Left ventricle myocardium inferior (tissue), 1 donor: Measurements from ENCODE around the gene PRODH2. TPM values are rescaled to one million over a fixed set of nuclear protein-coding genes. Genes with fewer than 3 reads are reported as not detected.
"Not testable (repeated sequence)": the region's sequence is repeated elsewhere in the genome, so short reads cannot be mapped to it uniquely, and the experiment has no call there.

ENCODE experiments used
- DNase-seq: peaks from one replicate; pipeline ENCODE4 v3.0.0-alpha.2; 2020
- H3K27ac ChIP-seq: fragments of 200-600 bp; replicated peaks from 2 replicates; pipeline ENCODE4 v1.8.0; 2021
- H3K27me3 ChIP-seq: fragments of 200-600 bp; 2 replicates; pipeline ENCODE4 v1.8.0; 2021; ENCODE audit warnings: low read depth
- H3K36me3 ChIP-seq: fragments of 200-600 bp; 2 replicates; pipeline ENCODE4 v1.8.0; 2021
- H3K4me1 ChIP-seq: fragments of 200-600 bp; 2 replicates; pipeline ENCODE4 v1.8.0; 2021
- H3K4me3 ChIP-seq: fragments of 200-600 bp; 2 replicates; pipeline ENCODE4 v1.8.0; 2021; ENCODE audit warnings: mild to moderate bottlenecking, moderate library complexity
- H3K9me3 ChIP-seq: fragments of 200-600 bp; replicated peaks from 2 replicates; pipeline ENCODE4 v1.8.0; 2021
- intact Hi-C: fragments of 100-400 bp; cut with micrococcal nuclease; formaldehyde crosslinking; loops from one replicate; pipeline ENCODE4 v1.11.0; 2022
- total RNA-seq: library from RNA; stranded (reverse); fragmentation: NEBNext Ultra II Directional; extraction: Animal tissue kit (Norgen Biotek cat#: 25700); gene quantifications from one replicate; pipeline ENCODE4 v1.2.1, GENCODE V29; 2021
- TF ChIP-seq, protein P1 (sequence below): fragments of 200-600 bp; IDR thresholded peaks from 2 replicates; pipeline ENCODE4 v1.8.0; 2021; ENCODE audit warnings: antibody characterized with exemption, mild to moderate bottlenecking, borderline replicate concordance
- donor health status: DM: no; HTN: yes; CAD: no; lungs with severe emphysema.

PRODH2 gene
- total RNA-seq, 1 donor from 2014 or later: not detected

DNA sequence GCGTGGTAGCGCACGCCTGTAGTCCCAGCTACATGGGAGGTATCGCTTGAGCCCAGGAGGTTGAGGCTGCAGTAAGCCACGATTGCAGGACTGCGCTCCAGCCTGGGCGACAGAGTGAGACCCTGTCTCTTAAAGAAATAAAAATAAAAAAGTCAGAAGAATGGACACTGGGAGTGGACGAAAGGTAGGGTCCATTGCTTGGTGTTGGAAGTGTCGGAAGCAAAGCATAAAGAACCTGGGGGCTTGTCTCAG, 37.7 kb downstream of the PRODH2 start:
- Histone ChIP-seq H3K27me3 (no peaks in the 10 kb centered on the region), H3K36me3 (peaks cover 1% of the 10 kb centered on the region), H3K4me3 (peak overlapping the region; percentile 94), H3K4me1 (peaks cover 21% of the 10 kb centered on the region), H3K9me3 (no peaks in the 10 kb centered on the region), H3K27ac (no peak overlapping the region)
- no peak for DNase-seq
- intact Hi-C loops: no loop called here
- TF ChIP-seq, protein P1, sequence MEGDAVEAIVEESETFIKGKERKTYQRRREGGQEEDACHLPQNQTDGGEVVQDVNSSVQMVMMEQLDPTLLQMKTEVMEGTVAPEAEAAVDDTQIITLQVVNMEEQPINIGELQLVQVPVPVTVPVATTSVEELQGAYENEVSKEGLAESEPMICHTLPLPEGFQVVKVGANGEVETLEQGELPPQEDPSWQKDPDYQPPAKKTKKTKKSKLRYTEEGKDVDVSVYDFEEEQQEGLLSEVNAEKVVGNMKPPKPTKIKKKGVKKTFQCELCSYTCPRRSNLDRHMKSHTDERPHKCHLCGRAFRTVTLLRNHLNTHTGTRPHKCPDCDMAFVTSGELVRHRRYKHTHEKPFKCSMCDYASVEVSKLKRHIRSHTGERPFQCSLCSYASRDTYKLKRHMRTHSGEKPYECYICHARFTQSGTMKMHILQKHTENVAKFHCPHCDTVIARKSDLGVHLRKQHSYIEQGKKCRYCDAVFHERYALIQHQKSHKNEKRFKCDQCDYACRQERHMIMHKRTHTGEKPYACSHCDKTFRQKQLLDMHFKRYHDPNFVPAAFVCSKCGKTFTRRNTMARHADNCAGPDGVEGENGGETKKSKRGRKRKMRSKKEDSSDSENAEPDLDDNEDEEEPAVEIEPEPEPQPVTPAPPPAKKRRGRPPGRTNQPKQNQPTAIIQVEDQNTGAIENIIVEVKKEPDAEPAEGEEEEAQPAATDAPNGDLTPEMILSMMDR: no peak

DNA sequence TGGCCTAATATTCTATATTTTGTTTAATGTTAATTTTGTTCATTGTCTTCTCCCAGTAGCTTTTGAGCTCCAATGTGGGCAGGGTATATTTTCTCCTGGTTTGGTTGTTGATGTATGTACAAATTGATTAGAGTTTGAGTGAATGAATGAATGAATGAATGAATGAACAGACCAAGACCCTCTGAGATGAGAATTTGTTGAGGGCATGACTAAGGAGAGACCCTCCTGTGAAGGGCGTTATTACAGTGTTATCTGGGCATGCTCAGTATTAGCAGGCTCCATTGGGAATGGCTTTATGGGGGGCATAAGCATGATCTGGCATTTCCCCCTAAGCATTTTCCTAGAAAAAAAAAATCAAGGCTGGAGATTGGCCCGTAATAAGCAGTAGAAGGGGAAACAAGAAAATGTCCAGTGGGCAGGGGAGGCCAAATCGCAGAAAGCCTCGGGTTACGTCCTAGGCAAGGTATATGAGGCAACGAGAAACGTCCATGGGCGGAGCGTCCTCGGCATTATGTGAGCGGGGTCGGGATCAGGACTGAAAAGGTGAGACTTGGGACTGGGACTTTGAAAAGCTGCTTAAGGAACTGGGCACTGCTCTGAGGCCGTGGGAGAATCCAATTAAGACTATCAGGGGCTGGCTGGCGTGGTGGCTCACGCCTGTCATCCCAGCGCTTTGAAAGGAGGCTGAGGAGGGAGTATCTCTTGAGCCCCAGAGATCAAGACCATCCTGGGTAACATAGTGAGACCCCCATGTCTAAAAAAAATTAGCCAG, 38.2 kb downstream of the PRODH2 start:
- H3K4me3 ChIP-seq: peak overlapping the region; percentile 94
- no peak for DNase-seq
- TF ChIP-seq, protein P1: no peak
- no peak overlapping the region for H3K27ac ChIP-seq
- no peaks in the 10 kb centered on the region for H3K27me3 ChIP-seq
- intact Hi-C loops: no loop called here
- peaks cover 21% of the 10 kb centered on the region for H3K4me1 ChIP-seq
- H3K9me3 ChIP-seq: no peaks in the 10 kb centered on the region
- H3K36me3 ChIP-seq: no peaks in the 10 kb centered on the region

DNA sequence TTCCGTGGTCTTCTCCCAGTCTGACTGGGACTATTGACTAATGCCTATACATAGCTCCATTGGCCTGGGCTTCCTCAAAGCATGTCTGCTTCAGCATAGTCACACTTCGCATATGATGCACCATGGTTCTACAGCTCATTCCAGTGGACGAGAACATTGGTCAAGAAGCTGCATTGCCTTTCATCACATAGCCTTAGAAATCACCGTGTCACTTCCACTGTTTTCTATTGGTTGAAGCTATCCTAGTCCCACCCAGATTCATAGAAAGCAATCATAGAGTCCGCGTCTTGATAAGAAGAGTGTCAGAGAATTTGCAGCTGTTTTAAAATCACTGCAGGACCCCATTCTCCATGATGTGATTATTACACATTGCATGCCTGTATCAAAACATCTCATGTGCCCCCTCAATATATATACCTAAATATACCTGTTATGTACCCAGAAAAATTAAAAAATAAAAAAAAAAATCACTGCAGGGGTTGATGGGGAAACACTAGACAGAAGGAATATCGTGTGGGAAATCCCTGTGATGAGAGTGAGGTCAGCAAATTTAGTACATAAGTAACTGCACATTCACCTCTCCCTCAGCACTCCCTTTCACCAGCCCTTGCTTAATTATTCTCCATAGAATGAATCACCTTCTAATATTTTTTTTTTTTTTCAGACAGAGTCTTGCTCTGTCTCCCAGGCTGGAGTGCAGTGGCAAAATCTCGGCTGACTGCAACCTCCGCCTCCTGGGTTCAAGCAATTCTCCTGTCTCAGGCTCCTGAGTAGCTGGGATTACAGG, 39.4 kb downstream of the PRODH2 start:
- DNase-seq: no peak
- Histone ChIP-seq H3K4me1 (peaks cover 23% of the 10 kb centered on the region), H3K27ac (no peak overlapping the region), H3K27me3 (no peaks in the 10 kb centered on the region), H3K4me3 (no peak overlapping the region), H3K36me3 (no peaks in the 10 kb centered on the region), H3K9me3 (no peaks in the 10 kb centered on the region)
- intact Hi-C loops: no loop called here
- TF ChIP-seq, protein P1: no peak

DNA sequence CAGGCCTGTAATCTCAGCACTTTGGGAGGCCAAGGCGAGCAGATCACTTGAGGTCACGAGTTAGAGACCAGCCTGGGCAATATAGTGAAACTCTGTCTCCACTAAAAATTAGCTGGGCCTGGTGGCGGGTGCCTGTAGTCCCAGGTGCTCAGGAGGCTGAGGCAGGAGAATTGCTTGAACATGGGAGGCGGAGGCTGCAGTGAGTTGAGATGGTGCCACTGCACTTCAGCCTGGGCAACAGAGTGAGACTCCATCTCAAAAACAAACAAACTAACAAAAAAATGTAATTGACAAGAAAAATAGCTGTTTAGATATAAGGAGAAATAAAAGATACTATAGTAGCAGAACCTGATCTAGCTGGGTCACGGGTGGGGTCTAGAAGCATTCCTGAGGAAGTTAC, 40.3 kb downstream of the PRODH2 start:
- H3K4me3 ChIP-seq, H3K36me3 ChIP-seq, H3K9me3 ChIP-seq, DNase-seq, intact Hi-C loops, H3K27ac ChIP-seq, H3K27me3 ChIP-seq: not testable (repeated sequence)
- H3K4me1 ChIP-seq: peaks cover 30% of the 10 kb centered on the region

DNA sequence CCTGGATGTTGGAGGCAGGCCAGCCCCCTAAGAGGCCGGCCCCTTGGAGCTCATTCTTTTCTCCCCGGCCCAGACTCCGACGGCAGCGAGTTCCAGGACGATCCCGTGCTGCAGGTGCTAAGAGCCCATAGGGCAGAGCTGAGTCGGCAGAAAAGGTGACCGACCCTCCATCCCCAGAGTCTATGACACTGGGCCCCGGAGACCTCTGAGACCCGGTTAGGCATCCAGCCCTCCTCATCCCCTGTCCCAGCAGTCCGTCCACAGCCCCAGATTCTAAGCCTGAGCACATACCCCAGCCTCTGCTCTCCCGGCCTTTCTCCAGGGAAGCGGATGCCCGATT, 44.6 kb downstream of the PRODH2 start:
- peak overlapping the region; percentile 17 for H3K4me3 ChIP-seq
- DNase-seq: no peak
- intact Hi-C loops: no loop called here
- no peak overlapping the region for H3K27ac ChIP-seq
- no peaks in the 10 kb centered on the region for H3K27me3 ChIP-seq
- peaks cover 25% of the 10 kb centered on the region for H3K36me3 ChIP-seq
- TF ChIP-seq, protein P1: no peak
- no peaks in the 10 kb centered on the region for H3K9me3 ChIP-seq
- peaks cover 9% of the 10 kb centered on the region for H3K4me1 ChIP-seq
